MM.1S (cell line): ENCODE data around the gene INSL6.

Source experiments
- DNase-seq: peaks from one replicate; pipeline ENCODE4 v3.0.0-alpha.2; 2015
- H2AFZ ChIP-seq: fragments of 300-600 bp; sonication (generic); 2 replicates; pipeline ENCODE4 v1.6.0; 2016; ENCODE audit warnings: antibody characterized with exemption, low read length
- H3F3A ChIP-seq: fragments of 300-600 bp; sonication (generic); 2 replicates; pipeline ENCODE4 v1.6.1; 2016; ENCODE audit warnings: mild to moderate bottlenecking, antibody characterized with exemption, low read length, moderate library complexity, mixed read lengths; ENCODE audit not compliant: insufficient read depth
- H3K27ac ChIP-seq: fragments of 300-600 bp; sonication (generic); 2 replicates; pipeline ENCODE4 v1.5.1; 2016; ENCODE audit warnings: mild to moderate bottlenecking, low read length
- H3K27me3 ChIP-seq: fragments of 300-600 bp; sonication (generic); replicated peaks from 2 replicates; pipeline ENCODE4 v1.6.0; 2016; ENCODE audit warnings: low read length; ENCODE audit not compliant: insufficient read depth
- H3K36me3 ChIP-seq: fragments of 300-600 bp; sonication (generic); replicated peaks from 2 replicates; pipeline ENCODE4 v1.6.1; 2016; ENCODE audit warnings: mild to moderate bottlenecking, low read length, mixed read lengths; ENCODE audit not compliant: insufficient read depth
- H3K4me1 ChIP-seq: fragments of 300-600 bp; sonication (generic); 2 replicates; pipeline ENCODE4 v1.6.1; 2016; ENCODE audit warnings: low read length, mixed read lengths
- H3K4me2 ChIP-seq: fragments of 300-600 bp; sonication (generic); 2 replicates; pipeline ENCODE4 v1.6.0; 2016; ENCODE audit warnings: low read depth, low read length
- H3K4me3 ChIP-seq: fragments of 300-600 bp; sonication (generic); 2 replicates; pipeline ENCODE4 v1.5.1; 2016; ENCODE audit warnings: low read length, mixed read lengths
- H3K79me2 ChIP-seq: fragments of 300-600 bp; sonication (generic); 2 replicates; pipeline ENCODE4 v1.6.1; 2016; ENCODE audit warnings: mixed run types, low read length, mixed read lengths
- H3K9ac ChIP-seq: fragments of 300-600 bp; sonication (generic); 2 replicates; pipeline ENCODE4 v1.6.1; 2016; ENCODE audit warnings: low read length, mixed read lengths
- H3K9me2 ChIP-seq: fragments of 300-600 bp; sonication (generic); replicated peaks from 2 replicates; pipeline ENCODE4 v1.6.1; 2016; ENCODE audit warnings: mild to moderate bottlenecking, low read length, mixed read lengths; ENCODE audit not compliant: insufficient read depth
- H3K9me3 ChIP-seq: fragments of 300-600 bp; sonication (generic); replicated peaks from 2 replicates; pipeline ENCODE4 v1.6.1; 2016; ENCODE audit warnings: mild to moderate bottlenecking, low read length, mixed read lengths; ENCODE audit not compliant: insufficient read depth
- H4K20me1 ChIP-seq: fragments of 300-600 bp; sonication (generic); 2 replicates; pipeline ENCODE4 v1.6.1; 2016; ENCODE audit warnings: mild to moderate bottlenecking, low read length, moderate library complexity, mixed read lengths; ENCODE audit not compliant: insufficient read depth
- EZH2 ChIP-seq: fragments of 300-600 bp; sonication (generic); optimal IDR thresholded peaks from 2 replicates; pipeline ENCODE3; 2017; ENCODE audit warnings: low read depth, mild to moderate bottlenecking, antibody characterized with exemption, low read length, mixed read lengths
- EZH2phosphoT487 ChIP-seq: fragments of 300-600 bp; sonication (generic); IDR thresholded peaks from 2 replicates; pipeline ENCODE4 v1.6.1; 2018; ENCODE audit warnings: antibody characterized with exemption, low read length
- TF ChIP-seq, protein P1 (sequence below): fragments of 300-600 bp; sonication (generic); IDR thresholded peaks from 2 replicates; pipeline ENCODE4 v1.5.1; 2016; ENCODE audit warnings: antibody characterized with exemption, low read length, mixed read lengths

The INSL6 gene

DNA sequence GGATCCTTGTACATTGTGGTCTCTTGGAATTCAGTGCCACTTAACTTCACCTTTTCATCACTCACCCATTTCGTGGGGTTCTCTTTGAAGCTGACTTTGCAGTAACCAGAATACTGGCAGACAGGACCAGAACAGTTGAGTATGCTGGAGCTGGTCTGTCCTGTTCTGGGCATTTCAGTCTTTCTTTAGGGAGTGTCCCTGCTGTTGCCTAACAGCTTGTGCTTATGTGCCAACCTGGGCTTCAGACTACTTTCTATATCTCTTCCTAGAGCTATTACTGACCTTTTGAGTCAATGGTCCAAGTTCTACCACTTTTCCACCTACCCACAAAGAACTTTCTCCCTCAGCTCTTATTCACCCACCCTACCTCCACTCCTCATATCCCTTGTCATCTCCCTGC, 10.0 kb upstream of the INSL6 start:
- TF ChIP-seq EZH2phosphoT487 (no peak), EZH2 (no peak)
- TF ChIP-seq, protein P1, sequence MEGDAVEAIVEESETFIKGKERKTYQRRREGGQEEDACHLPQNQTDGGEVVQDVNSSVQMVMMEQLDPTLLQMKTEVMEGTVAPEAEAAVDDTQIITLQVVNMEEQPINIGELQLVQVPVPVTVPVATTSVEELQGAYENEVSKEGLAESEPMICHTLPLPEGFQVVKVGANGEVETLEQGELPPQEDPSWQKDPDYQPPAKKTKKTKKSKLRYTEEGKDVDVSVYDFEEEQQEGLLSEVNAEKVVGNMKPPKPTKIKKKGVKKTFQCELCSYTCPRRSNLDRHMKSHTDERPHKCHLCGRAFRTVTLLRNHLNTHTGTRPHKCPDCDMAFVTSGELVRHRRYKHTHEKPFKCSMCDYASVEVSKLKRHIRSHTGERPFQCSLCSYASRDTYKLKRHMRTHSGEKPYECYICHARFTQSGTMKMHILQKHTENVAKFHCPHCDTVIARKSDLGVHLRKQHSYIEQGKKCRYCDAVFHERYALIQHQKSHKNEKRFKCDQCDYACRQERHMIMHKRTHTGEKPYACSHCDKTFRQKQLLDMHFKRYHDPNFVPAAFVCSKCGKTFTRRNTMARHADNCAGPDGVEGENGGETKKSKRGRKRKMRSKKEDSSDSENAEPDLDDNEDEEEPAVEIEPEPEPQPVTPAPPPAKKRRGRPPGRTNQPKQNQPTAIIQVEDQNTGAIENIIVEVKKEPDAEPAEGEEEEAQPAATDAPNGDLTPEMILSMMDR: no peak
- no peaks in the 10 kb centered on the region for H3F3A ChIP-seq
- no peak overlapping the region for H3K9ac ChIP-seq
- H3K4me2 ChIP-seq: no peak overlapping the region
- H3K79me2 ChIP-seq: no peaks in the 10 kb centered on the region
- H4K20me1 ChIP-seq: no peaks in the 10 kb centered on the region
- no peaks in the 10 kb centered on the region for H3K9me3 ChIP-seq
- H3K36me3 ChIP-seq: no peaks in the 10 kb centered on the region
- no peak overlapping the region for H3K4me3 ChIP-seq
- no peak for DNase-seq
- H3K27ac ChIP-seq: no peak overlapping the region
- no peaks in the 10 kb centered on the region for H3K4me1 ChIP-seq
- no peaks in the 10 kb centered on the region for H3K27me3 ChIP-seq
- no peaks in the 10 kb centered on the region for H3K9me2 ChIP-seq
- no peak overlapping the region for H2AFZ ChIP-seq

DNA sequence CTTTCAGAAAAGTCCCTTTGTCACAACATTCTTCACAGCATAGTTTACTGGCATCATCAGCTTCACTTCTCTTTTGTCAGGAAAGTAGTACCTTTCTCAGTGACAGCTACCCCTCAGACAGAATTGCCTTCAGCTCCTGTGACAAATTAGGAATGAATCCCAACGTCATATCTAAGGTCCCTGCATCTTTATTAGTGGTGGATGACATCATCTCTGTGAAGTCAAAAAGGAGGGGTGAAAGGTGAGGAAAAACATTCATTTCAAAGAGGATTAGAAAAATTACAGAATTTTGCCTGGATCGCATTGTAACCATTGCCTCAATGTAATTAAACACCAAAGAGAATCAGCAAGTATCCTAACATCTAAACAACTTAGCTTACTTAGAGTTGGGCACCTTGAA, 7.9 kb upstream of the INSL6 start:
- no peaks in the 10 kb centered on the region for H3K27me3 ChIP-seq
- H3K4me1 ChIP-seq: no peaks in the 10 kb centered on the region
- no peaks in the 10 kb centered on the region for H4K20me1 ChIP-seq
- no peaks in the 10 kb centered on the region for H3K9me3 ChIP-seq
- no peak for DNase-seq
- H3K4me3 ChIP-seq: no peak overlapping the region
- H3K9me2 ChIP-seq: no peaks in the 10 kb centered on the region
- no peaks in the 10 kb centered on the region for H3F3A ChIP-seq
- no peak overlapping the region for H3K27ac ChIP-seq
- TF ChIP-seq, protein P1: no peak
- TF ChIP-seq EZH2phosphoT487: no peak
- no peak for TF ChIP-seq EZH2
- no peak overlapping the region for H2AFZ ChIP-seq
- no peaks in the 10 kb centered on the region for H3K36me3 ChIP-seq
- H3K9ac ChIP-seq: no peak overlapping the region
- no peak overlapping the region for H3K4me2 ChIP-seq
- H3K79me2 ChIP-seq: no peaks in the 10 kb centered on the region

DNA sequence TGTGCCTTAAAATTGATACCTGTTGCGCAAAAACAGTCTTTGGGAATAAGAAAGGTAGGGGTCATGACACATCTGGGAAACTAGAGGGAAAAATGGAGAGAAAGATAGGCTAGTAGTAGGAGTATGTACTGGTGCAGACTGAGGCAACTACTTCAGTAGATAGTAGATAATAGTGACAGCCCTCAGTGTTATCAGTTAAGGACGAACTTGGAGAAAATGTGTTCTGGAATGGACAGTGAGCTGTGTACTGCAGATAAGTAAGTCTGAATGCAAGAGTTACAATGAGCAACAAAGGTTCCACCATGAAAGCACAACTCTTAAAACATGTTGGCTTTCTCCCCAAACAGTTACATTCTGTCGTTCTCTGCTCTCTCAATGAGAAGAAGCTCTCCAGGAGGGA, 6.5 kb upstream of the INSL6 start:
- no peaks in the 10 kb centered on the region for H3K36me3 ChIP-seq
- no peak for DNase-seq
- H3K4me2 ChIP-seq: no peak overlapping the region
- no peaks in the 10 kb centered on the region for H4K20me1 ChIP-seq
- TF ChIP-seq, protein P1: no peak
- TF ChIP-seq EZH2 (no peak), EZH2phosphoT487 (no peak)
- no peaks in the 10 kb centered on the region for H3K79me2 ChIP-seq
- no peak overlapping the region for H3K27ac ChIP-seq
- no peaks in the 10 kb centered on the region for H3K27me3 ChIP-seq
- H3K4me1 ChIP-seq: no peaks in the 10 kb centered on the region
- H3K9me2 ChIP-seq: no peaks in the 10 kb centered on the region
- no peaks in the 10 kb centered on the region for H3F3A ChIP-seq
- H2AFZ ChIP-seq: no peak overlapping the region
- no peaks in the 10 kb centered on the region for H3K9me3 ChIP-seq
- no peak overlapping the region for H3K4me3 ChIP-seq
- no peak overlapping the region for H3K9ac ChIP-seq
